Measurements from ENCODE around the gene XCL1.

The XCL1 gene

GRCh38 chr1:168606096-168606495 lies 29.7 kb downstream of the XCL1 start:
- DNase-seq (ENCODE audit: low spot score) = no peak

GRCh38 chr1:168607872-168608428 lies 31.5 kb downstream of the XCL1 start:
- DNase-seq (ENCODE audit: low spot score) = no peak

GRCh38 chr1:168608796-168609715 lies 32.7 kb downstream of the XCL1 start:
- DNase-seq (ENCODE audit: low spot score) = no peak

- no peak for DNase-seq (ENCODE audit: low spot score)
These were observed 33.5 kb downstream of the XCL1 start for GRCh38 chr1:168609741-168610510.

GRCh38 chr1:168613038-168613451 lies 36.6 kb downstream of the XCL1 start:
- no peak for DNase-seq (ENCODE audit: low spot score)

- DNase-seq (ENCODE audit: low spot score) = no peak
These were observed 37.4 kb downstream of the XCL1 start for GRCh38 chr1:168613691-168614231.

- DNase-seq (ENCODE audit: low spot score) = no peak
These were observed 37.8 kb downstream of the XCL1 start for GRCh38 chr1:168614235-168614634.

GRCh38 chr1:168615965-168616364 lies 39.6 kb downstream of the XCL1 start:
- no peak for DNase-seq (ENCODE audit: low spot score)

- DNase-seq (ENCODE audit: low spot score) = no peak
These were observed 41.8 kb downstream of the XCL1 start for GRCh38 chr1:168617974-168618750.

- DNase-seq (ENCODE audit: low spot score) = no peak
These were observed 42.5 kb downstream of the XCL1 start for GRCh38 chr1:168618886-168619285.

- DNase-seq (ENCODE audit: low spot score) = no peak
These were observed 45.0 kb downstream of the XCL1 start for GRCh38 chr1:168621356-168621755.

- no peak for DNase-seq (ENCODE audit: low spot score)
These were observed 46.8 kb downstream of the XCL1 start for GRCh38 chr1:168623003-168623828.

GRCh38 chr1:168623831-168624230 lies 47.4 kb downstream of the XCL1 start:
- DNase-seq (ENCODE audit: low spot score) = no peak

GRCh38 chr1:168626326-168626725 lies 49.9 kb downstream of the XCL1 start:
- DNase-seq (ENCODE audit: low spot score) = no peak

GRCh38 chr1:168627370-168627769 lies 51.0 kb downstream of the XCL1 start:
- no peak for DNase-seq (ENCODE audit: low spot score)

- DNase-seq (ENCODE audit: low spot score) = peak; percentile 48
These were observed 52.4 kb downstream of the XCL1 start for GRCh38 chr1:168628807-168629206.

GRCh38 chr1:168629466-168629865 lies 53.1 kb downstream of the XCL1 start:
- DNase-seq (ENCODE audit: low spot score) = no peak

All from LoVo (cell line).